ENCODE measurements around the gene VOPP1.

The VOPP1 gene

DNA sequence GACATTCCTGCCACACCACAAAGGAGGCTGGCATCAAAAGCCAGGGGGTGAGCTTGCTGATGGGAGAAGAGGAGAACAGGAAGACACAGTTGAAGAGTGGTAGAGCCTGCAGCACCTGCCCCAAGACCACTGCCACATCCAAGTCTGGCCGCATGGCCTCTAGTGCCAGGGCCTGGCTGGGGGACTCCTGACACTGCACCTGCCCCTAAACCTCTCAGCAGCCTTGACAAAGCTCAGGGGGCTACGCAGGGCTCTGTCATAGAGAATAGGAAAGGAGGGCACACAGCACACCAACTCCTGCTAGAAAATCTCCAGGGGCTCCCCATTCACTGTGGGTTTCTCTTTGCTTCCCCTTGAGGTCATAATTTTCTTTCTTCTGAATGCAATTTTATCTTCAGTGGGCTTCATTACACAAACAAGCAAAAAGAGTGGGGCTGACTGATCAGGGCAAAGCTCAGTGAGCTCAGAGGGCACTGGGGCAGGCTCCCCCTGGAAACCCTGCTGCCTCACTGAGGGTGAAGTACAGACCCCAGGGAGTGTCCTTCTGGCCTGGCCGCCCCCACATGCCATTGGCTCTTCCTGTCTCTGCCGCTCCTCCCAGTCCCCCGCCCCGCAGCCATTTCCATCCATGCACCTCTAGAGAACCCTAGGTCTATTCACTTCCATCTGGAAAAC, 37.2 kb downstream of the VOPP1 start:
- TF ChIP-seq, protein P1, sequence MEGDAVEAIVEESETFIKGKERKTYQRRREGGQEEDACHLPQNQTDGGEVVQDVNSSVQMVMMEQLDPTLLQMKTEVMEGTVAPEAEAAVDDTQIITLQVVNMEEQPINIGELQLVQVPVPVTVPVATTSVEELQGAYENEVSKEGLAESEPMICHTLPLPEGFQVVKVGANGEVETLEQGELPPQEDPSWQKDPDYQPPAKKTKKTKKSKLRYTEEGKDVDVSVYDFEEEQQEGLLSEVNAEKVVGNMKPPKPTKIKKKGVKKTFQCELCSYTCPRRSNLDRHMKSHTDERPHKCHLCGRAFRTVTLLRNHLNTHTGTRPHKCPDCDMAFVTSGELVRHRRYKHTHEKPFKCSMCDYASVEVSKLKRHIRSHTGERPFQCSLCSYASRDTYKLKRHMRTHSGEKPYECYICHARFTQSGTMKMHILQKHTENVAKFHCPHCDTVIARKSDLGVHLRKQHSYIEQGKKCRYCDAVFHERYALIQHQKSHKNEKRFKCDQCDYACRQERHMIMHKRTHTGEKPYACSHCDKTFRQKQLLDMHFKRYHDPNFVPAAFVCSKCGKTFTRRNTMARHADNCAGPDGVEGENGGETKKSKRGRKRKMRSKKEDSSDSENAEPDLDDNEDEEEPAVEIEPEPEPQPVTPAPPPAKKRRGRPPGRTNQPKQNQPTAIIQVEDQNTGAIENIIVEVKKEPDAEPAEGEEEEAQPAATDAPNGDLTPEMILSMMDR (IDR thresholded peaks at IDR 0.05; ENCODE audit: insufficient read depth, missing control alignments), result no peak
- FAIRE-seq, result no peak
- no peak for DNase-seq (ENCODE audit: insufficient read length, low spot score)

DNA sequence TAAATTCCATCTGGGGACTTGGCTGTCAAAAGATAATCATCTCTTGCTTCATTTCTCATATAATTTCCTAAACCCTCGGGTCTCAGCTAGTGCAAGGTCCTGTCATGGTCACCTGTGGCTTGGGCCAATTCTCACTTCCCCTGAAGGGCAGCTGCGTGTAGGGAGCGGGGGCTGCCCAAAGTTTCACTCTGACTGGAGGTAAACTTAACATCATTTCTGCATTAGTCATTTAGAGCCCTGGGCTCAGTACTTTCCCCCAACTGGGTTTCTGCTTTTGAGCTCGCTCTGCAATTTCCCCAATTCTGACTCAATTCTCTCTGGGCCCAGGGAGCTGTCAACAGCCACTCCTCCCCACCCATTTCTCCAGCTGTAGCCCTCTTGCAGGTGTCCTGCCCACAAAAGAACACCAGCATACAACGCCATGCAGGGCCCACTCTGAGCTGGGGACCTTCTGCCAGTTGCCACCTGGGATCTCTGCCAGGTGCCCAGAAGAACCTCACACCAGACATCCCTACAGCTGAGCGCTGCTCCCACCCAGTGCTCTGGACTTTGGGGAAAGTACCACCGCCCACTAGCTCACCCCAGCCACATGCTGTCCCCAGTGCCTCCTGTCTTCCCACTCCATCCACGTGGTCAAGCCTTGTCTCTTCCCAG, 37.9 kb downstream of the VOPP1 start:
- no peak for FAIRE-seq
- TF ChIP-seq, protein P1 (IDR thresholded peaks at IDR 0.05; ENCODE audit: insufficient read depth, missing control alignments), result no peak
- DNase-seq (ENCODE audit: insufficient read length, low spot score), result no peak

DNA sequence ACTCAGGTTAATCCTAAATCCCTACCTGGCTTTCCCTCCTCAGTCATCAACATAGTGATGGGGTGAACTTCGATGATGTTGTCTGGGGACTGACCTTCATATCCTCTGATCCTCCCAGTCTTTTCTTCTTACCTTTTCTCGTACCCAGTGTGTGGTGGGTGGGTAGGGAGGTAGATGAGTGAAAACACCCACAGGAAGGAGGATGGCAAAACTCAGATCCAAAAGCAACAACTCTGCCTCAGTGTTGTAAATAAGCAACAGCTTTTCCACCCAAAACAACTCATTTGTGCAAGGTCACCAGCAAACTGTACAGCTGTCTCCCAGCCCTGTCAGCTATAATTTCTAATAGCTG, 38.6 kb downstream of the VOPP1 start:
- FAIRE-seq, result no peak
- TF ChIP-seq, protein P1 (IDR thresholded peaks at IDR 0.05; ENCODE audit: insufficient read depth, missing control alignments), result no peak

DNA sequence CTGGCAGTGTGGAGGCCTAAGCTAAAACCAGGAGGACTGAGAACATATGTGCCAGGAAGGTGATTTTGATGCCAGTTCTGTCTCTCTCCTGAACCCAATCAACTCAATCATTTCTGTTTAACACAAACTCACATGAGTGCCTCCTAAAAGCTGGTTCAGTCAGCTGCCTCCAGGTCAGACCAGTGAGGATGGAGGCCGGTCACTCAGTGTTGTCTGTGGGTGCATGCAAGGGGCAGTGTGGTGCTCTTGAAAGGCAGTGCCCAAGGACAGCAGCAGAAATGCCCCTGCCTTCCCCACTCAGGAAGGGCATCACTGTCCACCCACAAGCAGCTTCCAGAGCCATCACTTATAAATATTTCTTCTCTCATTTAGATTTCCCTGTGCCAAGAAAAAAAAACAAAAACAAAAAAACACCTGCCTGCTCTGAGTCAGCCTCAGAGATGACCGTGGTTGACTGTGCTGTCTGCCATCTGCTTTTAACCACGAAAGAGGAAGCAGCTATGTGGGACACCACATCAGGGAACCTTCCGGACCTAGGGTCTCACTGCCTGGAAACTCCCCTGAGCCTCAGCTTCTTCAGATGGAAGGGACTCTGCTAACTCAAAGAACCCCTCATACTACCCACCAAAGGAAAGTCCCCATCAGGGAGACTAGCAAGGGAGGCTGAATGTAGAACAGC, 39.1 kb downstream of the VOPP1 start:
- DNase-seq (ENCODE audit: insufficient read length, low spot score) (no peak), FAIRE-seq (no peak)
- TF ChIP-seq, protein P1 (IDR thresholded peaks at IDR 0.05; ENCODE audit: insufficient read depth, missing control alignments), result no peak

More for the DNA sequence above, 38.6 kb downstream of the VOPP1 start:
- no peak for DNase-seq (ENCODE audit: insufficient read length, low spot score)

DNA sequence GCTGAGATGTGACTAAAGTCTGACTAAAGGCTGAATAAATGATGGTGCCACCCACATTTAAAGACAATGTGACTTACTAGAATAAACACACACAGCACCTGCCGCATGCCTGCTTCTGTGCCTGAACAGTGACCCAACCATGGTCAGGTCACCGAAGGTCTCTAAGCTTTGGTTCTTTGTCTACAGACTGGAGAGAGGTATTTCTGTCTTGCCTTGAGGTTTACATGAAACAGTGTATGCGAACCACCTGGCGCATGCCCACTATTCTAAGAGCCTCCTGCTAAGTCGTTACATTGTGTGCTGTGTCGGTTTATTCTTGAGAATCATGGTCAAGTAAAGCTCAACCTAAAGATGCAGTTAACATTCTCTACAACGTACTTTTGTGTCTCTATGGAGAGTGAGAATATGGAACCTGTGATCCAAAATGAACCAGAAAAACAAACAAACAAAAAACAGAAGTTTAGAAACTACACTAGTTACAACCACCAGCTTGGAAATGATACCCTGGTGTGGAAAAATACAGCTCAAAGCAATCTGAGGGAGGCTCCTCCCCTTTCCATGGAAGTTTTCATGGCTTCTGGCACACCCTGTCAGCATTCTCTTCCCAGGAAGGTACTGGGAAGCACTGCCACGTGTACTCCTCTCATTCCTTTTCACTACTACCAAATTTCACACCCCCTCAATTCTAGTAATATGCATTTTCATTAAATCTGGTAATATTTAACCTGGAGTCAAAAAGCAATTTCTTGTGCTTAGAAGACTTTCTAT, 40.0 kb downstream of the VOPP1 start:
- TF ChIP-seq, protein P1 (IDR thresholded peaks at IDR 0.05; ENCODE audit: insufficient read depth, missing control alignments), result no peak
- FAIRE-seq, result no peak
- DNase-seq (ENCODE audit: insufficient read length, low spot score), result no peak

DNA sequence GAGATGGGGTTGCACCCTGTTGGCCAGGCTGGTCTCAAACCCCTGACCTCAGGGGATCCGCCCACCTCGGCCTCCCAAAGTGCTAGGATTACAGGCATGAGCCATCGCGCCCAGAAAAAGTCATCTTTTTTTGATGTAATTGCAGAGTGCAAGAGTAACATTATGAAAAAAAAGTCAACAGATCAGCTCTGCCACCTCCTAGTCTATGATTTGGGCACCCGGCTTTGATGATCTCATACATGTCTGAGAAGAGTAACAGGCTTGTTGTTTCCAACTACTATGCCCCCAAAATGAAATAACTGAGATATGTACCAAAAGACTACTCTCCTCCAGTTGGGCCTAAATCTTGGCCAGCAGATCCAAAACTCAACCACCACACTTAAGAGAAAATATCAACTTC, 40.8 kb downstream of the VOPP1 start:
- TF ChIP-seq, protein P1 (IDR thresholded peaks at IDR 0.05; ENCODE audit: insufficient read depth, missing control alignments), result no peak
- DNase-seq (ENCODE audit: insufficient read length, low spot score) (no peak), FAIRE-seq (no peak)
